VCaP (cell line): ENCODE results near the gene TLR4.

Experiments
- H3K27ac ChIP-seq: fragments of 450-650 bp; 2 replicates; pipeline ENCODE4 v1.5.1; 2017
- TF ChIP-seq, protein P1 (sequence below): fragments of 450-650 bp; conservative IDR thresholded peaks from 2 replicates; pipeline ENCODE4 v1.5.1; 2017; ENCODE audit warnings: mild to moderate bottlenecking, moderate library complexity

The TLR4 gene

DNA sequence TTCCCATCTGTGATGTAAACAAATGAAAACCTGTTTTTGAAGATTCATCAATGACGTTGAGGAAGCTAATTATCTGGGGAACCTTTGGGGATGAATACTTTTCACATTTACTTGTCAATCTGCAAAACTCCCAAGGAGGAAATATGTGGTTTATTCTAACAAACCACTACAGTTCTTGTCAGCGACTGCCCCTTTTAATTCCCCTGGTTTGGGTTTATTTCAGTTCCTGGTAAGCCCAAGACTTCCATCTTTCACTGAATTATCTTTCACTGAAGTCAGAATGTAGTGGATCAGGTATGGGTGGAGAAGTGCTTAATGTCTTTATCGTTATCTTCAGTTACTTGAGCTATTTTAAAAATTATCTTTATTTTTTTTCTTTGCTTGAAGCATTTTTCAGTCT, 40.2 kb downstream of the TLR4 start:
- TF ChIP-seq, protein P1, sequence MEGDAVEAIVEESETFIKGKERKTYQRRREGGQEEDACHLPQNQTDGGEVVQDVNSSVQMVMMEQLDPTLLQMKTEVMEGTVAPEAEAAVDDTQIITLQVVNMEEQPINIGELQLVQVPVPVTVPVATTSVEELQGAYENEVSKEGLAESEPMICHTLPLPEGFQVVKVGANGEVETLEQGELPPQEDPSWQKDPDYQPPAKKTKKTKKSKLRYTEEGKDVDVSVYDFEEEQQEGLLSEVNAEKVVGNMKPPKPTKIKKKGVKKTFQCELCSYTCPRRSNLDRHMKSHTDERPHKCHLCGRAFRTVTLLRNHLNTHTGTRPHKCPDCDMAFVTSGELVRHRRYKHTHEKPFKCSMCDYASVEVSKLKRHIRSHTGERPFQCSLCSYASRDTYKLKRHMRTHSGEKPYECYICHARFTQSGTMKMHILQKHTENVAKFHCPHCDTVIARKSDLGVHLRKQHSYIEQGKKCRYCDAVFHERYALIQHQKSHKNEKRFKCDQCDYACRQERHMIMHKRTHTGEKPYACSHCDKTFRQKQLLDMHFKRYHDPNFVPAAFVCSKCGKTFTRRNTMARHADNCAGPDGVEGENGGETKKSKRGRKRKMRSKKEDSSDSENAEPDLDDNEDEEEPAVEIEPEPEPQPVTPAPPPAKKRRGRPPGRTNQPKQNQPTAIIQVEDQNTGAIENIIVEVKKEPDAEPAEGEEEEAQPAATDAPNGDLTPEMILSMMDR = no peak
- H3K27ac ChIP-seq = no peak overlapping the region

DNA sequence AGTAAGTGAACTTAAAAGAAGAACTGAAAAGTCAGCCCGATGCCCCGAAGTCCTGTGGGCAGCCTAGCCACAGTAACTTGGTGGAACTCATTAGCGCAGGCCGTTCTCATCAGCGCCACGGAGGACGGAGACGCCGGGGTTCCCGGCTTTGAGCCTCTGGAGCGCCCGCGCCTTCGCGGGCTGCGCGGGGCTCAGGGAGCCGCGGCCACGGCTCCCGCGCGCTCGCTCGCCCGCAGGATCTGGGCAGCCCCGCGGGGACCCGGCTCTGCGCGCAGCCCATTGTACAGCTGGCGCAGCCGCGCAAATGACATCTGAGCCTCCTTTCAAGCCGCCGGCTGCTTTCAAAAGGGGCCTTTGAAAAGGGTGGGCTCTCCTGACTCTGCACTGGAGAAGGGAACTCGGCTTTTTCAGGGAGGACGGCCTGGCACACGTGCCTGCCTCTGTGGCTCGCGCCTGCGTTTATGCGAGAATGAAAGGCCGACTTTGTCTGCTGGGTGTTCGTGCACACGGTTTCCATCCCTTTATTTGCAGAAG, 40.7 kb downstream of the TLR4 start:
- TF ChIP-seq, protein P1 = no peak

GRCh38 chr9:117745598-117745997, 41.4 kb downstream of the TLR4 start:
- no peak overlapping the region for H3K27ac ChIP-seq
- TF ChIP-seq, protein P1 = no peak

More for the DNA sequence above, 40.7 kb downstream of the TLR4 start:
- H3K27ac ChIP-seq = no peak overlapping the region

- TF ChIP-seq, protein P1 = no peak
- no peak overlapping the region for H3K27ac ChIP-seq
These were observed 42.1 kb downstream of the TLR4 start for GRCh38 chr9:117746263-117746662.

- TF ChIP-seq, protein P1 = no peak
These were observed 43.3 kb downstream of the TLR4 start for GRCh38 chr9:117747386-117747970.

DNA sequence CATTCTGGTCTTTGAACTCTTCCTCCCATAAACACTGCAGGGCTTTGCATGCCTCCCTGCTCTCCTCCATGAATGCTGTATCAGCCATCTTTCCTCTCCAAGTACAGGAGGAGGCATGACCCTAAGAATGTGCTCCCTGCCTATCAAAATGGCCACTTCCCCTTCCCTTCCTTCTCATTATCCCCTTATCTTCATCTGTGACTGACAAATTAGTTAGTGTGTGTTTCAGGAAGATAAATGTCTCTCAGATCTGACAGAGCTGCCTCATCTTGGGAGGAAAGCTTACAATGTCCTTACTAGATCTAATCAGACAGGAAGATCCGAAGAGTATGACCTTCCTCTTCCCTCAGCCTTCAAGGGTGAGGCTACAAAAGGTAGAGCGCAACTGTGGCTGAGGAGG, 46.2 kb downstream of the TLR4 start:
- H3K27ac ChIP-seq = no peak overlapping the region
- TF ChIP-seq, protein P1 = no peak

More at GRCh38 chr9:117747386-117747970, 43.3 kb downstream of the TLR4 start:
- peak overlapping the region; percentile 65 for H3K27ac ChIP-seq

GRCh38 chr9:117752894-117753293, 48.7 kb downstream of the TLR4 start:
- TF ChIP-seq, protein P1 = no peak

More at GRCh38 chr9:117752894-117753293, 48.7 kb downstream of the TLR4 start:
- H3K27ac ChIP-seq = no peak overlapping the region
